GM06990 (cell line): ENCODE data around the gene ARHGAP29.
"Not testable (repeated sequence)": the region's sequence is repeated elsewhere in the genome, so short reads cannot be mapped to it uniquely, and the experiment has no call there.

ENCODE experiments used
- DNase-seq: peaks from one replicate; pipeline ENCODE4 v3.0.0-alpha.2; 2011; ENCODE audit not compliant: insufficient read length; ENCODE audit errors: extremely low read depth
- H3K27me3 ChIP-seq: replicated peaks from 2 replicates; pipeline ENCODE4 v1.6.0; 2011; ENCODE audit warnings: low read length; ENCODE audit not compliant: control insufficient read depth, insufficient read depth
- H3K36me3 ChIP-seq: 2 replicates; pipeline ENCODE4 v1.5.1; 2011; ENCODE audit warnings: low read length; ENCODE audit not compliant: control insufficient read depth, insufficient read depth
- H3K4me3 ChIP-seq: replicated peaks from 2 replicates; pipeline ENCODE4 v1.5.1; 2011; ENCODE audit warnings: low read depth, mild to moderate bottlenecking, control low read depth, low read length
- CTCF ChIP-seq: IDR thresholded peaks from 2 replicates; pipeline ENCODE4 v1.5.1; 2011; ENCODE audit warnings: low read length, control low read depth, mild to moderate bottlenecking, inconsistent platforms; ENCODE audit not compliant: insufficient read depth, poor library complexity, severe bottlenecking

ARHGAP29 gene

GRCh38 chr1:94154989-94155388 lies 82.4 kb downstream of the ARHGAP29 start:
- no peak for TF ChIP-seq CTCF
- no peaks in the 10 kb centered on the region for H3K36me3 ChIP-seq
- no peak overlapping the region for H3K4me3 ChIP-seq
- no peak for DNase-seq
- H3K27me3 ChIP-seq: no peaks in the 10 kb centered on the region

- Histone ChIP-seq H3K4me3 (no peak overlapping the region), H3K27me3 (no peaks in the 10 kb centered on the region), H3K36me3 (no peaks in the 10 kb centered on the region)
- no peak for DNase-seq
- no peak for TF ChIP-seq CTCF
Observed at GRCh38 chr1:94153133-94153532, 84.3 kb downstream of the ARHGAP29 start.

- DNase-seq, H3K4me3 ChIP-seq, H3K27me3 ChIP-seq, H3K36me3 ChIP-seq: not testable (repeated sequence)
Observed at GRCh38 chr1:94149166-94149565, 88.2 kb downstream of the ARHGAP29 start.

GRCh38 chr1:94146273-94146672 lies 91.1 kb downstream of the ARHGAP29 start:
- DNase-seq: no peak
- no peak for TF ChIP-seq CTCF
- peaks cover 1% of the 10 kb centered on the region; the same call in 1 of the 2 replicates for H3K27me3 ChIP-seq
- H3K4me3 ChIP-seq: no peak overlapping the region
- no peaks in the 10 kb centered on the region for H3K36me3 ChIP-seq

GRCh38 chr1:94144836-94145235 lies 92.5 kb downstream of the ARHGAP29 start:
- Histone ChIP-seq H3K36me3 (no peaks in the 10 kb centered on the region), H3K4me3 (no peak overlapping the region), H3K27me3 (peaks cover 1% of the 10 kb centered on the region; the same call in 1 of the 2 replicates)
- TF ChIP-seq CTCF: no peak
- no peak for DNase-seq

- no peak for TF ChIP-seq CTCF
- no peak overlapping the region for H3K4me3 ChIP-seq
- H3K36me3 ChIP-seq: no peaks in the 10 kb centered on the region
- no peak for DNase-seq
- peaks cover 1% of the 10 kb centered on the region; the same call in 1 of the 2 replicates for H3K27me3 ChIP-seq
Observed at GRCh38 chr1:94143809-94144176, 93.6 kb downstream of the ARHGAP29 start.
